K562 (cell line): ENCODE data around the gene MAP2K7. TPM values are rescaled to one million over a fixed set of nuclear protein-coding genes. Genes with fewer than 3 reads are reported as not detected.
A peak's percentile ranks its signal among the peaks of the same experiment; 100 is the strongest.

Source experiments
- ATF4 ChIP-seq: fragments of 450-650 bp; formaldehyde crosslinking; IDR thresholded peaks from 2 replicates; pipeline ENCODE4 v1.4.0; 2022; ENCODE audit warnings: mild to moderate bottlenecking, moderate library complexity
- CBFA2T2 ChIP-seq: fragments of 450-650 bp; conservative IDR thresholded peaks from 2 replicates; pipeline ENCODE4 v1.6.1; 2017; ENCODE audit warnings: mild to moderate bottlenecking
- CBFA2T3 ChIP-seq: fragments of 450-650 bp; IDR thresholded peaks from 2 replicates; pipeline ENCODE4 v1.6.1; 2017
- CBX3 ChIP-seq, 2 experiments: IDR thresholded peaks; 1 replicate in 1 of 2; 2 replicates in 1 of 2; pipeline ENCODE4 v1.6.1; 2012; ENCODE audit warnings: inconsistent platforms in 2 of 2, low read length in 2 of 2, borderline replicate concordance in 1 of 2, control low read depth in 1 of 2
- DPF2 ChIP-seq: fragments of 450-650 bp; IDR thresholded peaks from 2 replicates; pipeline ENCODE4 v1.6.1; 2016
- HDAC3 ChIP-seq: fragments of 450-650 bp; IDR thresholded peaks from 2 replicates; pipeline ENCODE4 v1.6.1; 2018; ENCODE audit warnings: borderline replicate concordance, mild to moderate bottlenecking, moderate library complexity; ENCODE audit not compliant: partially characterized antibody
- HNRNPK ChIP-seq: fragments of 200-400 bp; formaldehyde crosslinking; IDR thresholded peaks from one replicate; pipeline ENCODE4 v1.6.1; 2018; ENCODE audit warnings: mild to moderate bottlenecking, low read depth, low read length; ENCODE audit not compliant: poor library complexity, severe bottlenecking
- KDM4B ChIP-seq, 2 experiments: fragments of 450-650 bp in 1 of 2; sonication (generic) in 1 of 2; IDR thresholded peaks; 2 replicates each; pipeline ENCODE4 v1.6.1; 2016 to 2017; ENCODE audit warnings: borderline replicate concordance in 2 of 2, antibody characterized with exemption in 1 of 2, low read depth in 1 of 2, mild to moderate bottlenecking in 1 of 2
- MAX ChIP-seq: sonication (generic); formaldehyde crosslinking; IDR thresholded peaks from 2 replicates; pipeline ENCODE4 v1.9.0; 2022; ENCODE audit warnings: mild to moderate bottlenecking, missing genetic modification reagents
- NCOA6 ChIP-seq: fragments of 450-650 bp; IDR thresholded peaks from 2 replicates; pipeline ENCODE4 v1.6.1; 2017; ENCODE audit warnings: mild to moderate bottlenecking
- PHB2 ChIP-seq: fragments of 450-650 bp; IDR thresholded peaks from 2 replicates; pipeline ENCODE4 v1.6.1; 2017; ENCODE audit warnings: low read depth
- POLR2A ChIP-seq: fragments of 450-650 bp; conservative IDR thresholded peaks from 2 replicates; pipeline ENCODE4 v1.6.1; 2016
- RB1 ChIP-seq: fragments of 450-650 bp; IDR thresholded peaks from 2 replicates; pipeline ENCODE4 v1.6.1; 2017; ENCODE audit warnings: low read depth, mild to moderate bottlenecking
- RBM14 ChIP-seq: fragments of 200-400 bp; formaldehyde crosslinking; IDR thresholded peaks from 2 replicates; pipeline ENCODE4 v1.6.1; 2018; ENCODE audit warnings: low read depth, mild to moderate bottlenecking, low read length, moderate library complexity, borderline replicate concordance; ENCODE audit not compliant: insufficient read depth
- SETDB1 ChIP-seq: IDR thresholded peaks from one replicate; pipeline ENCODE4 v1.6.1; 2012; ENCODE audit warnings: low read length, control low read depth, inconsistent platforms
- SMAD2 ChIP-seq: fragments of 150-350 bp; IDR thresholded peaks from 2 replicates; pipeline ENCODE4 v1.6.1; 2014; ENCODE audit warnings: low read depth, mild to moderate bottlenecking, low read length
- SREBF2 ChIP-seq: sonication (generic); formaldehyde crosslinking; IDR thresholded peaks from 2 replicates; pipeline ENCODE4 v1.4.0; 2020; ENCODE audit warnings: mild to moderate bottlenecking, missing genetic modification reagents
- STAT5B ChIP-seq: fragments of 250-450 bp; sonication (Bioruptor Pico); IDR thresholded peaks from 2 replicates; pipeline ENCODE4 v1.8.0; 2021; ENCODE audit warnings: mild to moderate bottlenecking, inconsistent platforms
- TAF9B ChIP-seq: fragments of 450-650 bp; IDR thresholded peaks from 2 replicates; pipeline ENCODE4 v1.6.1; 2018; ENCODE audit warnings: mild to moderate bottlenecking; ENCODE audit not compliant: partially characterized antibody
- TCF3 ChIP-seq: sonication (generic); formaldehyde crosslinking; IDR thresholded peaks from 2 replicates; pipeline ENCODE4 v1.4.0; 2020; ENCODE audit warnings: mild to moderate bottlenecking, missing genetic modification reagents
- TCF7 ChIP-seq: sonication (generic); IDR thresholded peaks from 2 replicates; pipeline ENCODE4 v1.6.1; 2016; ENCODE audit warnings: antibody characterized with exemption, borderline replicate concordance
- YY1 ChIP-seq, 3 experiments: IDR thresholded peaks; 2 replicates each; pipeline ENCODE4 v1.6.1; 2011; ENCODE audit warnings: low read length in 2 of 3, mild to moderate bottlenecking in 2 of 3, moderate library complexity in 2 of 3, borderline replicate concordance in 1 of 3, control low read depth in 1 of 3, low read depth in 1 of 3; ENCODE audit not compliant: insufficient read depth in 3 of 3, insufficient replicate concordance in 2 of 3, control insufficient read depth in 1 of 3, insufficient read length in 1 of 3; ENCODE audit errors: extremely low read depth in 1 of 3
- ZEB2 ChIP-seq: fragments of 450-650 bp; IDR thresholded peaks from 2 replicates; pipeline ENCODE4 v1.6.1; 2016
- ZFP1 ChIP-seq: fragments of 450-650 bp; formaldehyde crosslinking; IDR thresholded peaks from 2 replicates; pipeline ENCODE4 v1.4.0; 2020; ENCODE audit warnings: mild to moderate bottlenecking, mixed read lengths
- ZNF121 ChIP-seq: sonication (generic); formaldehyde crosslinking; conservative IDR thresholded peaks from 2 replicates; pipeline ENCODE4 v1.8.0; 2022; ENCODE audit warnings: missing genetic modification reagents
- ZNF408 ChIP-seq: fragments of 250-450 bp; sonication (Bioruptor Pico); IDR thresholded peaks from 2 replicates; pipeline ENCODE4 v1.4.0; 2020; ENCODE audit warnings: low read depth, mild to moderate bottlenecking, moderate library complexity
- ZNF830 ChIP-seq: fragments of 250-450 bp; sonication (Bioruptor Pico); IDR thresholded peaks from 2 replicates; pipeline ENCODE4 v1.5.0; 2021; ENCODE audit warnings: mild to moderate bottlenecking
- polyA plus RNA-seq, 8 experiments: library from polyadenylated mRNA; depleted of rRNA in 4 of 8; stranded (reverse) in 5 of 8; unstranded in 3 of 8; fragments of >200 nt; fragmentation: Nextera tagmentation in 2 of 8; fragmentation: Illumina TruSeq in 1 of 8; extraction: Ambion mirVana in 2 of 8; extraction: Trizol in 1 of 8; gene quantifications; 2 replicates each; pipeline versions ENCODE4 v1.2.1 to v1.2.3, GENCODE V29; 2011 to 2014; ENCODE audit warnings: inconsistent platforms in 1 of 8, missing spikeins in 1 of 8
- total RNA-seq, 7 experiments: library from RNA; depleted of rRNA in 6 of 7; stranded (reverse); fragments of >200 nt in 6 of 7; fragmentation: Illumina TruSeq in 2 of 7; extraction: Trizol in 2 of 7; gene quantifications; 2 replicates each; pipeline versions ENCODE4 v1.2.1 to v1.2.3, GENCODE V29; 2011 to 2021; ENCODE audit warnings: low replicate concordance in 1 of 7

MAP2K7 gene
- total and polyA plus RNA-seq, 9 of the 15 experiments (the other 6 are each of a cell fraction or from before 2014, with no cell fraction given): 0.51 to 45.8 (median 14.1) TPM

GRCh38 chr19:7868326-7868670 is 35.4 kb upstream of the MAP2K7 start (continued):
- no peak for TF ChIP-seq PHB2
- TF ChIP-seq ZEB2: 0 out of 2 replicates have a peak, but pooled peaks have one; percentile 24
- peak in 1 of 2 experiments; percentile 51; a peak in 1 of 3 replicates for TF ChIP-seq CBX3 (IDR thresholded peaks at IDR 0.05; ENCODE audit: borderline replicate concordance in 1 of 2, low read length in 2 of 2)
- TF ChIP-seq ZNF121 (CRISPR knock-in tag): no peak
- TF ChIP-seq RB1: 0 out of 2 replicates have a peak, but pooled peaks have one; percentile 49
- TF ChIP-seq TCF7: no peak
- TF ChIP-seq YY1 (IDR thresholded peaks at IDR 0.05; ENCODE audit: borderline replicate concordance in 1 of 3, control insufficient read depth in 1 of 3, extremely low read depth in 1 of 3, insufficient read depth in 3 of 3, insufficient read length in 1 of 3, insufficient replicate concordance in 2 of 3, low read depth in 1 of 3, low read length in 2 of 3): peak in 1 of 3 experiments; percentile 37
- peak; percentile 72 for TF ChIP-seq CBFA2T3
- no peak for TF ChIP-seq ATF4
- no peak for TF ChIP-seq ZFP1
- no peak for TF ChIP-seq RBM14
- no peak for TF ChIP-seq SMAD2
- peak; percentile 68 for TF ChIP-seq TCF3
- no peak for TF ChIP-seq STAT5B (CRISPR knock-in tag)
- 0 out of 2 replicates have a peak, but pooled peaks have one; percentile 40 for TF ChIP-seq POLR2A
- no peak for TF ChIP-seq SETDB1
- TF ChIP-seq HNRNPK: no peak
- peak; percentile 84 for TF ChIP-seq MAX
- no peak for TF ChIP-seq KDM4B (IDR thresholded peaks at IDR 0.05; ENCODE audit: borderline replicate concordance in 2 of 2, low read depth in 1 of 2)
- TF ChIP-seq ZNF830 (CRISPR knock-in tag): no peak
- no peak for TF ChIP-seq ZNF408 (CRISPR knock-in tag)
- TF ChIP-seq NCOA6: no peak
- no peak; the same call in 1 of the 2 replicates for TF ChIP-seq DPF2
- no peak for TF ChIP-seq TAF9B
- no peak for TF ChIP-seq SREBF2 (CRISPR knock-in tag)
- TF ChIP-seq CBFA2T2: peak; percentile 49
- no peak for TF ChIP-seq HDAC3
